Activated gamma-delta T cell treated with Interleukin-2 at 50 U/mL for 16 hours (primary cell): ENCODE results near the gene GPATCH4.
"Not testable (repeated sequence)": the region's sequence is repeated elsewhere in the genome, so short reads cannot be mapped to it uniquely, and the experiment has no call there.

Source experiments
- DNase-seq: peaks from one replicate; pipeline ENCODE4 v3.0.0-alpha.2; 2020

The GPATCH4 gene

GRCh38 chr1:156626079-156626438 lies 24.8 kb upstream of the GPATCH4 start:
- no peak for DNase-seq

- peak; percentile 70 for DNase-seq
These were observed 24.3 kb upstream of the GPATCH4 start for GRCh38 chr1:156625436-156626078.

- DNase-seq = no peak
These were observed 23.6 kb upstream of the GPATCH4 start for GRCh38 chr1:156624814-156625435.

GRCh38 chr1:156623946-156624813 lies 22.9 kb upstream of the GPATCH4 start:
- DNase-seq = peak; percentile 26

- DNase-seq = no peak
These were observed 21.5 kb upstream of the GPATCH4 start for GRCh38 chr1:156622581-156623297.

- DNase-seq = no peak
These were observed 18.3 kb upstream of the GPATCH4 start for GRCh38 chr1:156619582-156619955.

GRCh38 chr1:156618853-156619581 lies 17.7 kb upstream of the GPATCH4 start, which contains the start of gene HAPLN2:
Gene HAPLN2 (plus strand): TSS chr1:156619415. CDS start chr1:156623491, 4,076 bp downstream.
- DNase-seq = no peak

GRCh38 chr1:156616463-156616862 lies 15.2 kb upstream of the GPATCH4 start:
- no peak for DNase-seq

- no peak for DNase-seq
These were observed 14.7 kb upstream of the GPATCH4 start for GRCh38 chr1:156615946-156616345.

GRCh38 chr1:156612666-156613065 lies 11.4 kb upstream of the GPATCH4 start:
- no peak for DNase-seq

- DNase-seq = not testable (repeated sequence)
These were observed 8.8 kb upstream of the GPATCH4 start for GRCh38 chr1:156610072-156610471.

- peak; percentile 62 for DNase-seq
These were observed 7.7 kb upstream of the GPATCH4 start for GRCh38 chr1:156608981-156609380.

GRCh38 chr1:156608036-156608674 lies 6.9 kb upstream of the GPATCH4 start:
- peak; percentile 67 for DNase-seq

GRCh38 chr1:156607344-156607743 lies 6.1 kb upstream of the GPATCH4 start:
- DNase-seq = not testable (repeated sequence)

GRCh38 chr1:156602557-156602993 lies 1.3 kb upstream of the GPATCH4 start:
- no peak for DNase-seq

GRCh38 chr1:156601892-156602291 lies 613 bp upstream of the GPATCH4 start:
- no peak for DNase-seq

- no peak for DNase-seq
These were observed 552 bp downstream of the GPATCH4 start for GRCh38 chr1:156600733-156601121.

GRCh38 chr1:156599811-156600210 lies 1.5 kb downstream of the GPATCH4 start:
- DNase-seq = no peak

GRCh38 chr1:156598731-156599432 lies 2.4 kb downstream of the GPATCH4 start:
- no peak for DNase-seq

GRCh38 chr1:156598125-156598524 lies 3.2 kb downstream of the GPATCH4 start:
- no peak for DNase-seq

- DNase-seq = no peak
These were observed 4.9 kb downstream of the GPATCH4 start for GRCh38 chr1:156596426-156596825.
